IPS-NIHi11 (cell line): Measurements from ENCODE around the gene RGPD6.
"Not testable (repeated sequence)": the region's sequence is repeated elsewhere in the genome, so short reads cannot be mapped to it uniquely, and the experiment has no call there.

Source experiments
- DNase-seq: peaks from one replicate; pipeline ENCODE4 v3.0.0; 2012; ENCODE audit warnings: mixed read lengths, low spot score

Gene RGPD6

GRCh38 chr2:110576763-110577416 lies at the start of gene RGPD6:
Gene RGPD6 (minus strand): TSS chr2:110577222. CDS start chr2:110577024, 198 bp downstream.
- DNase-seq, result not testable (repeated sequence)

DNA sequence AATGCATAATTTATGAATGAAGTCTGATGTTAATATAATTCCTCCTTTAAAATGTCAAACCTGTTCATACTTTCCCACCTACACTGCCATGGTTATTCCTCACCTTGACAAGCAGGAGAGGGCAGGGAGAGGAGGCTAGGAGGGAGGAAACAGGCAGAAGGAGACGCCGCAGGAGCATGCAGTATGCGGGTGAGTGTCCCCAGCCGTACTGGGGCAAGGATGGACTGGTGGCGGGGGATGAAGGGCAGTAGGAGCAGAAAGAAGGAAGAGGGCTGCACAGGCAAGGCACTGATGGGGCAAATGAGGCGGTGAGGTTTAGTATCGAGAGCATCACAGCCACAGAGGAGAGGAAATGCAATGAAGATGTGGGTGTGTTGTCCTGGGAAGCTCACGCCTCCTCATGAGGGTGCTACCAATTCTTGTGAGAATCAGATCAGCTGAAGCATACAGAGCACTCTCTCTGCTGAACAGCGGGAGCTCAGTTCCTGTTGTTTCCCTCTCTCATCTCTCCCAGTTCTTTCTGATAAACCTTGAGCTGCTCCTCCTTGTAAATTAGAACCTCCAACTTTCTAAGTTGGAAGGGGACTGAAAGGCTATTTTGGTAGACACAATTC lies 42.4 kb upstream of the RGPD6 start:
- DNase-seq, result not testable (repeated sequence)

- not testable (repeated sequence) for DNase-seq
Measured at GRCh38 chr2:110613927-110614326, 36.9 kb upstream of the RGPD6 start.

GRCh38 chr2:110610613-110611250 lies 33.7 kb upstream of the RGPD6 start:
- not testable (repeated sequence) for DNase-seq

- DNase-seq, result not testable (repeated sequence)
Measured at GRCh38 chr2:110609843-110610612, 33.0 kb upstream of the RGPD6 start.

GRCh38 chr2:110608788-110609502 lies 31.9 kb upstream of the RGPD6 start:
- not testable (repeated sequence) for DNase-seq

DNA sequence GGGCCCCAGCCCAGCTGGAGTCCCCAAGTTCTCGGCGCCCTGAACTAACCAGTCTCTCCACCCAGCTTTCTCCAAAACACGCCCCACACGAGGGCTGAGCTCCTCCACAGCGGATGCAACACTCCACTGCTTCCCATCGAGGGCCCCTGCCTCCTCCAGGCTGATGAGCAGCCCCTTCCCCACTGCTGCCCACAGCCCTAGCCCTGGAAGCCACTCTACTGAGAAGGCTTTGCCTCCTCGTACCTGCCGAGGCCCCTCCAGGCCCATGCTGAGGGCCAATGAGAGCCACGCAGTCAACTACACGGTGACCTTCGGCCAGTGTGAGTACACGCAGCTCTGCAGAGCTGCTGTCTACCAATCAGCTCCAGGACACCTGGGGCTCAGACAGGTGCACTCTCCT lies 28.0 kb upstream of the RGPD6 start:
- DNase-seq, result not testable (repeated sequence)

DNA sequence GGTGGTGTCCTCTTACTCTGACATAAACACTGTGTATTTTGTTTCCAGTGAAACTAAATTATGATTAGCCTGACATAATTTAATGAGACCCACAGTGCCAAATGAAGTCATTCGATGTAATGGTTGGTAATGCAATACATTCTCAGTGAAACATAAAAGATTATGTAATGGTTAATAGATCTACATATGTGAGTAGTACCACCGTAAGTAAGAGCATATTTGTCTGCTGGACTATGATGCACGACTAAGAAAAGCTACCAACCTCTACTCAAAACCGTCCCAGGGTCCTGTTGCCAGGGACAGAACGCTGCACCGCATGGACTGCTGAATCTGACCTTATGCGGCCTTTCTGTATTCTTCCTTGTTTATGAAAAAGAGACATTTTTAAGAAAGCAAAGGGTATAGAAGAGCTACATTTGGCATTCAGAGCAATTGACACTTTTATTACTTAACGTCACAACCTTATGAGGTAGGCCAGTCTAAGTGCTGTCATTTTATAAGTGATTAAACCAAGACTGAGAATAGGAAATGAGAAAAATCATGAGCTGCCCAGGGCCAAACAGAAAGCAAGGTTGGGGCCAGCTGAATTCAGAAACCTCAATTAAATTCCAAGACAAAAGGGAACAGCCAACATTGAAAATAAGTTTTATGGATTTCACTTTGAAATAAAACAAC lies 27.0 kb upstream of the RGPD6 start:
- DNase-seq, result not testable (repeated sequence)

DNA sequence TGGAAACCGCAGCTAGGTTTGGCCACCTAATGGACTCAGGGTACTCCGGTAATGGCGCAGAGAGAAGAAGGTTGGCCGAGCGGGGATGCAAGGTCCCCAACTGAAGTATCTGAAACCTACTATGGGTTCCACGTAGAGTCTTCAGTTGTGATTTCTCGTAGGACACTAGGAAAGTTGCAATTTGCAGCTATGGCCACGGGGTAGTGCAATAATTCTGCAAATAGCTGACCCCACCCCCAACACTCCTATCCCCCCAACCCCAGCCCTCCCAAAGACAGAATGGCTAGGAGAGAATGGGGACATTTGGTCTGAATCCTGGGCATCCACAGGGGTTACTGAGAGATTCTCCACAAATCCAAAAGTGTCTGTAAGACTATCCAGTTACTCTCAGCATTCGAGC lies 25.1 kb upstream of the RGPD6 start:
- DNase-seq, result not testable (repeated sequence)

DNA sequence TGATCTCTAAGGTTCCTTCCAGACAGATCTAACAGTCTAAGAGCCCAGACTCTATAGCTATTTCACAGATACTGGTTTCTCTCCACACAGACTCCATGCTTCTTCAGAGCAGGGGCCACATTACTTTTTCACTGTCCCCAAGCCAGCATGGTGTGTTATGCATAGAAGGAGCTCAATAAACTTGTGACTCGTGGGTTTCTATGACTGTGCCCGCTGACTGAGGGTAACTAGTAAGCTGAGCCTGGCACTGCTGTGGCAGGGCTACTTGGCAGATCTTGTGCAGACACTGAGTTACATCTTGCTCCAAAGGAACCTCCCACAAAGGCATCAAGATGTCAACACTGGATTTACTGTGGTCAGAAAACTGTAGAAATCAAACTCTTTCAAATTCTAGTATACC lies 15.0 kb upstream of the RGPD6 start:
- DNase-seq, result not testable (repeated sequence)

GRCh38 chr2:110589677-110590330 lies 12.8 kb upstream of the RGPD6 start:
- DNase-seq, result not testable (repeated sequence)

DNA sequence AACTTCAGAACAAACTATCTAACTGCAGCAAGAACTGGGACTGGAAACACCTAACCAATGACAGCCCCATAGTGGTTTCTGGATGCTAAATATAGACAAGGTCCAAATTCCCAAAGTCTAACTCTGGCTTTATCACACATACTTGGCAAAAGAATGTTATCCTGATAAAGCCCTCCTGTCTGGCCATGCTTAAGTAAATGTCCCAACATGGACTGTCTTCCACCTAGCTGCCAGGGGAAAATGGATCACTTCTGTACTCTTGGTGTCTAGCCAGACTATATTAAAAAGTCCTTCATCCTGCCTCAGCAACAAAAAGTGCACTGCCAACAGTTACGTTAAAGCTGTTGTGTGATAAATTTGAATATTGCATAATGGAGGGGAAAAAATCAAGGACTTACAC lies 11.5 kb upstream of the RGPD6 start:
- not testable (repeated sequence) for DNase-seq

DNA sequence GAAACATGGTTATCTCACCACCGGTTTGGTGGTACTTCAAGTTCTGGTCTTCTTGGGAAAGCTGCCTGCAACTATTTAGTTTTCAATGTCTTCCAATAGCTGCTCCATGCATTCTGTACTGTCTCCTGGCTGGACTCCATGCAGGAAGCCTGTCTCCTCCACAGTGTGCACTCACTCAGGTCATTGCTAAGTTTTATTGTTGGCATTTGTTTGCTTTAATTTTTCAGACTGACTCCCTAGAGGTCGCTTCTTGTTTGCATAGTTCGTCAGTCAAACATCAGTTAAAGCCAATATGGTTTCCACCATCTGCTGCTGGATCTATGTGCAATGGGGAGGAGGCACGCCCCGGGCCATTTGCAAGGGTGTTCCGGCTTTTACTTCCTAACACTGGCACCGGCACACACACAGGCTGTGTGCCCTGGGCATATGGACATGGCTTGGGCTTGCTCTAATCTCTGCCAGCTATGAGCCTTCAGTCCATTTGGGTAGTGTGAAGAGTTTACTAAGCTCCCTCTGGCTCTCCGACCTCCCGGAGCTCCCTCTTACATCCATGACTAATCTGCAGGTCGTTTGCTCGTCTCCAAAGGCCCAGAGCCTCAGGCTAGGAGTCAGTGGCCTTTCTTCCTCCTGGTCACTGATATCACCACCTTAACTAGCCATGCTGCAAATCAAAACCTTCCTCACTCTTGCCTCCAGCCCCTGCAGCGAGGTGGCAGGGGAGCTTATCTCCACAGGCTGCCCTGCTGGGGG lies 2.4 kb upstream of the RGPD6 start:
- DNase-seq, result not testable (repeated sequence)

DNA sequence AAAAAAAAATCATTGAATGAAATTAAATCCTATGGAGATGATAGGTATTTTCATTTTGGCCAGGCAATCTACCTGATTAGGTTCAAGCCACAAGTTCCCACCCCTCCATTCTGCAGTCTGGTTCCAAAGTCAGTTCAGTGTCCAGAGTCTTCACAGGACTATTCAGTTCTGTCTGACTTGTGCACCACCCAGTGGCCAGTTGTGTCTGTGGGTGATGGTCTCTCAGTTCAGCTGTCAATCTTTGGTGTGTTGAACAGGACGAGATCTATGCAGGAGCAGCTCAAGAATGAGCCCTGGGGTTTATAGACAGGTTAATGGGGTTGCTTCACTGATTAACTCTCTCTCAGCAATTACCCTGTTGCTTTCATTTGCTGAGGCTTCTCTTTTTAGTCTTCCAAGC lies 1.4 kb upstream of the RGPD6 start:
- not testable (repeated sequence) for DNase-seq

DNA sequence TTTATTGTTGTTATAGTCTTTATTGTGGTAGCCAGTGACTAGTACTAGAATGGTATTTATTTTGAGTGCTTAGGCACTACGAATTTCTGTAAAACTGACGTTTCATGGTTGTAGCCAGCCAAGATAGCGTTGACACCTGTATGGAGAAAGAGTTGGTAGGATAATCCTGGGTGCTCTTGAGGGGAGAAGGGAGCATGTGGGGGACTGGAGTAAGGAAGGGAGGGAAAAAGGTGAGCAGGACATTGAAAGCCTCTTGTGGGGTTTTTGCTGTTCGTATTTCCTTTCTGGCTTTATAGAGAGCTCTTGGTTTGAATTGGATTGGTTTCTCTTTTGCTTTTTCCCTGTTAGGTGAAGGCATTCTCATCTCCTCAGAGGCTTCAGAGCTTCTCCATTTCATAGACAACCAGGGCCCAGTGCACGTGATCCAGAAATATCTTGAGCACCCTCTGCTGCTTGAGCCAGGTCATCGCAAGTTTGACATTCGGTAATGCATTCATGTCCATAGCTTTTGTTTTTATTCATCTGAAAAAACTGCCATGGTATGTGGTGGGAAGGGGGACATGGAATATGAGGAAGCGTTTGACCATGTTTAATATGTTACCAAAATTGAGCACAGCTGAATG lies 77.2 kb downstream of the RGPD6 start:
- DNase-seq, result not testable (repeated sequence)

DNA sequence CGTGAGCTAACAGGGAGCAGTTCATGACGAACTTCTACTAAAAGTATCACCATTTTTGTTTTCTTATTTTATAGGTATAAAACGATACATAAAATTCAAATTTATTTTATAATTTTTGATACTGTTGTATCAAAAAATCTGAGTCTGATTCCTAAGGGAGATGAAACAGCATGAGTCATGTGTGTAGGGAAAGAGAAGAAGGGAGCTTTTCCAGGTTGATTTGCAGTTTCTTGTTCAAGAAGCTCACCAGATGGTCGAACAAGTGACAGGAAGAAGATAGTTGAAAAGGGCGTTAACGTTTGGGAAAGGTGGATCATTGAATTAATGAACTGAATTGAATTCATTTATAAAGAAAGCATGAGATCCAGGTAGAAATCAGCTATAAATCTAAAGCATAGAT lies 81.0 kb downstream of the RGPD6 start:
- DNase-seq, result not testable (repeated sequence)

- not testable (repeated sequence) for DNase-seq
Measured at GRCh38 chr2:110494488-110494887, 82.5 kb downstream of the RGPD6 start.

- not testable (repeated sequence) for DNase-seq
Measured at GRCh38 chr2:110488991-110489390, 88.0 kb downstream of the RGPD6 start.

GRCh38 chr2:110482697-110483096 lies 94.3 kb downstream of the RGPD6 start:
- not testable (repeated sequence) for DNase-seq
